Lower lobe of right lung (tissue), 2 donors: ENCODE data around the gene KRT8. TPM values are rescaled to one million over a fixed set of nuclear protein-coding genes. Genes with fewer than 3 reads are reported as not detected.
A peak's percentile ranks its signal among the peaks of the same experiment; 100 is the strongest.

Experiments
- ATAC-seq, 2 donors: fragments of 200-7000 bp; cut with Tn5 transposase; one replicate each; pipeline ENCODE4 v1.9.1; 2020 to 2022; ENCODE audit warnings: mild to moderate bottlenecking in 2 of 2, moderate library complexity in 2 of 2
- DNase-seq: peaks from one replicate; pipeline ENCODE4 v3.0.0-alpha.2; 2020
- H3K27ac ChIP-seq: fragments of 200-600 bp; one replicate; pipeline ENCODE4 v1.8.0; 2022
- H3K27me3 ChIP-seq: fragments of 200-600 bp; one replicate; pipeline ENCODE4 v1.8.0; 2022; ENCODE audit warnings: low read depth
- H3K36me3 ChIP-seq: fragments of 200-600 bp; one replicate; pipeline ENCODE4 v1.8.0; 2022; ENCODE audit warnings: mild to moderate bottlenecking
- H3K4me1 ChIP-seq: fragments of 200-600 bp; one replicate; pipeline ENCODE4 v1.8.0; 2022
- H3K4me3 ChIP-seq: fragments of 200-600 bp; one replicate; pipeline ENCODE4 v1.8.0; 2022; ENCODE audit warnings: mild to moderate bottlenecking
- H3K9me3 ChIP-seq: fragments of 200-600 bp; one replicate; pipeline ENCODE4 v1.8.0; 2022
- CTCF ChIP-seq: fragments of 200-600 bp; IDR thresholded peaks from one replicate; pipeline ENCODE4 v1.8.0; 2022; ENCODE audit warnings: antibody characterized with exemption, mild to moderate bottlenecking
- intact Hi-C: fragments of 100-400 bp; cut with DNase I; formaldehyde crosslinking; loops from one replicate; pipeline ENCODE4 v1.11.0; 2022
- total RNA-seq: library from RNA; stranded (reverse); fragmentation: NEBNext Ultra II Directional; extraction: Animal tissue kit (Norgen Biotek cat#: 25700); gene quantifications from one replicate; pipeline ENCODE4 v1.2.1, GENCODE V29; 2021
- donor health status: DM: no; HTN: yes; CAD: no; lungs with severe emphysema.

Gene KRT8
- total RNA-seq, 1 donor from 2014 or later: 139 TPM

GRCh38 chr12:52896190-52897100, 8.4 kb downstream of the KRT8 start:
- no peaks in the 10 kb centered on the region for H3K9me3 ChIP-seq
- TF ChIP-seq CTCF: no peak
- H3K36me3 ChIP-seq: peaks cover 23% of the 10 kb centered on the region
- peaks cover 12% of the 10 kb centered on the region for H3K4me1 ChIP-seq
- DNase-seq (no peak), ATAC-seq (peak; percentile 15 to 18)
- H3K4me3 ChIP-seq: no peak overlapping the region
- H3K27me3 ChIP-seq: no peaks in the 10 kb centered on the region
- H3K27ac ChIP-seq: peak overlapping the region; percentile 3
- intact Hi-C loops: no loop called here

GRCh38 chr12:52895726-52896189, 9.1 kb downstream of the KRT8 start:
- Histone ChIP-seq H3K36me3 (peaks cover 17% of the 10 kb centered on the region), H3K9me3 (no peaks in the 10 kb centered on the region), H3K27me3 (no peaks in the 10 kb centered on the region), H3K27ac (peak overlapping the region; percentile 3), H3K4me1 (peaks cover 12% of the 10 kb centered on the region), H3K4me3 (no peak overlapping the region)
- intact Hi-C loops: no loop called here
- no peak for TF ChIP-seq CTCF
- DNase-seq (no peak), ATAC-seq (peak; percentile 27 to 50)

- TF ChIP-seq CTCF: no peak
- DNase-seq (no peak), ATAC-seq (no peak)
- peaks cover 12% of the 10 kb centered on the region for H3K4me1 ChIP-seq
- H3K4me3 ChIP-seq: no peak overlapping the region
- no peaks in the 10 kb centered on the region for H3K27me3 ChIP-seq
- no peak overlapping the region for H3K27ac ChIP-seq
- intact Hi-C loops: no loop called here
- peaks cover 1% of the 10 kb centered on the region for H3K36me3 ChIP-seq
- no peaks in the 10 kb centered on the region for H3K9me3 ChIP-seq
These were observed 11.9 kb downstream of the KRT8 start for GRCh38 chr12:52892974-52893373.

GRCh38 chr12:52892207-52892852, 12.5 kb downstream of the KRT8 start:
- Histone ChIP-seq H3K27me3 (no peaks in the 10 kb centered on the region), H3K4me1 (peaks cover 12% of the 10 kb centered on the region), H3K4me3 (no peak overlapping the region), H3K9me3 (no peaks in the 10 kb centered on the region), H3K27ac (no peak overlapping the region), H3K36me3 (no peaks in the 10 kb centered on the region)
- DNase-seq (no peak), ATAC-seq (no peak)
- intact Hi-C loops: no loop called here
- no peak for TF ChIP-seq CTCF

GRCh38 chr12:52891044-52891443, 13.8 kb downstream of the KRT8 start:
- no peak overlapping the region for H3K4me3 ChIP-seq

More at GRCh38 chr12:52891044-52891443, 13.8 kb downstream of the KRT8 start:
- ATAC-seq (no peak), DNase-seq (no peak)
- H3K36me3 ChIP-seq: no peaks in the 10 kb centered on the region
- H3K9me3 ChIP-seq: no peaks in the 10 kb centered on the region
- intact Hi-C loops: no loop called here
- H3K27me3 ChIP-seq: no peaks in the 10 kb centered on the region
- TF ChIP-seq CTCF: no peak
- no peak overlapping the region for H3K27ac ChIP-seq
- H3K4me1 ChIP-seq: peaks cover 4% of the 10 kb centered on the region
